HCT116 (cell line): ENCODE data around the gene M6PR. TPM values are rescaled to one million over a fixed set of nuclear protein-coding genes. Genes with fewer than 3 reads are reported as not detected.

ENCODE experiments used
- ATAC-seq: fragments of 200-7000 bp; cut with Tn5 transposase; 2 replicates; pipeline ENCODE4 v1.9.1; 2020; ENCODE audit warnings: mild to moderate bottlenecking, moderate library complexity
- BruUV-seq: library from RNA; stranded (reverse); fragments of 400-500 nt; replicated peaks from 2 replicates; lab custom pipeline; 2021; lab: Mats Ljungman, UMichigan
- CTCF ChIA-PET: fragments of 300-600 bp; sonication (Branson Sonifier 250); formaldehyde crosslinking; loops from one replicate; lab custom pipeline; 2021; ENCODE audit warnings: antibody characterized with exemption; lab: Charles Lee
- POLR2A ChIA-PET: fragments of 300-600, 350-600 bp; sonication (Branson Sonifier 250); formaldehyde crosslinking; loops from one replicate; lab custom pipeline; 2021; ENCODE audit warnings: antibody characterized with exemption; lab: Charles Lee
- RAD21 ChIA-PET, 2 experiments: fragments of 300-600 bp; sonication (Branson Sonifier 250); formaldehyde crosslinking; loops; one replicate each; lab custom pipeline; 2023; ENCODE audit warnings: low total read pairs in 2 of 2; ENCODE audit not compliant: uncharacterized antibody in 2 of 2, unreplicated experiment in 2 of 2, low non-redundant PET in 1 of 2; lab: Charles Lee
- DNase-seq: peaks from one replicate; pipeline ENCODE4 v3.0.0-alpha.2; 2010; ENCODE audit warnings: low read depth, low spot score
- H2AFZ ChIP-seq: fragments of 200-600 bp; shearing (Covaris generic), sonication (generic); 2 replicates; pipeline ENCODE4 v1.6.1; 2017; ENCODE audit warnings: low read depth, mixed run types, mixed read lengths, antibody characterized with exemption, low read length; ENCODE audit not compliant: poor library complexity, severe bottlenecking
- H3K27ac ChIP-seq: 2 replicates; pipeline ENCODE4 v1.5.1; 2012; ENCODE audit warnings: low read depth, low read length
- H3K27me3 ChIP-seq: fragments of 200-600 bp; sonication (generic); 2 replicates; pipeline ENCODE4 v1.6.1; 2016; ENCODE audit warnings: mixed run types, low read length, mixed read lengths; ENCODE audit not compliant: insufficient read depth
- H3K36me3 ChIP-seq, 2 experiments: fragments of 200-500 bp in 1 of 2; fragments of 200-600 bp in 1 of 2; sonication (Bioruptor generic) in 1 of 2; sonication (generic) in 1 of 2; 2 replicates each; pipeline versions ENCODE4 v1.5.1 to v1.6.1; 2014 to 2016; ENCODE audit warnings: low read length in 2 of 2, inconsistent platforms in 1 of 2, mixed read lengths in 1 of 2, mixed run types in 1 of 2; ENCODE audit not compliant: insufficient read depth in 2 of 2, control insufficient read depth in 1 of 2
- H3K4me1 ChIP-seq, 2 experiments: fragments of 200-600 bp in 1 of 2; sonication (generic) in 1 of 2; 2 replicates each; pipeline versions ENCODE4 v1.5.1 to v1.6.1; 2012 to 2017; ENCODE audit warnings: low read length in 2 of 2, inconsistent platforms in 1 of 2, mild to moderate bottlenecking in 1 of 2, mixed read lengths in 1 of 2, mixed run types in 1 of 2, moderate library complexity in 1 of 2; ENCODE audit not compliant: insufficient read depth in 2 of 2, control insufficient read depth in 1 of 2
- H3K4me2 ChIP-seq: fragments of 200-600 bp; sonication (generic); 2 replicates; pipeline ENCODE4 v1.6.1; 2017; ENCODE audit warnings: mixed run types, low read length, mixed read lengths
- H3K4me3 ChIP-seq, 2 experiments: fragments of 200-600 bp in 1 of 2; sonication (generic) in 1 of 2; replicated peaks in 1 of 2; 2 replicates each; pipeline ENCODE4 v1.5.1; 2011 to 2016; ENCODE audit warnings: low read length in 2 of 2, control low read depth in 1 of 2, low read depth in 1 of 2, mild to moderate bottlenecking in 1 of 2, mixed read lengths in 1 of 2, mixed run types in 1 of 2
- H3K79me2 ChIP-seq: fragments of 200-600 bp; sonication (generic); 2 replicates; pipeline ENCODE4 v1.6.1; 2017; ENCODE audit warnings: mild to moderate bottlenecking, mixed run types, low read length, moderate library complexity, mixed read lengths; ENCODE audit not compliant: insufficient read depth
- H3K9ac ChIP-seq: fragments of 200-600 bp; sonication (generic); 2 replicates; pipeline ENCODE4 v1.6.1; 2016; ENCODE audit warnings: low read length, mixed read lengths
- H3K9me2 ChIP-seq: fragments of 200-600 bp; sonication (generic), shearing (Covaris generic); 2 replicates; pipeline ENCODE4 v1.6.1; 2017; ENCODE audit warnings: mixed run types, mild to moderate bottlenecking, moderate library complexity; ENCODE audit not compliant: insufficient read depth
- H3K9me3 ChIP-seq, 2 experiments: fragments of 200-500 bp in 1 of 2; fragments of 200-600 bp in 1 of 2; sonication (Bioruptor generic) in 1 of 2; sonication (generic) in 1 of 2; 2 replicates each; pipeline ENCODE4 v1.6.1; 2014 to 2017; ENCODE audit warnings: low read length in 2 of 2, mixed read lengths in 2 of 2, inconsistent platforms in 1 of 2, low read depth in 1 of 2, mild to moderate bottlenecking in 1 of 2, mixed run types in 1 of 2, moderate library complexity in 1 of 2; ENCODE audit not compliant: control insufficient read depth in 1 of 2, insufficient read depth in 1 of 2
- H4K20me1 ChIP-seq: fragments of 200-600 bp; sonication (generic), shearing (Covaris generic); 2 replicates; pipeline ENCODE4 v1.6.1; 2017; ENCODE audit warnings: mixed run types, mild to moderate bottlenecking, moderate library complexity; ENCODE audit not compliant: insufficient read depth
- ATF3 ChIP-seq: IDR thresholded peaks from 2 replicates; pipeline ENCODE4 v1.6.1; 2012
- CBX3 ChIP-seq: IDR thresholded peaks from 2 replicates; pipeline ENCODE4 v1.6.1; 2012; ENCODE audit warnings: low read depth
- CEBPB ChIP-seq: IDR thresholded peaks from 2 replicates; pipeline ENCODE4 v1.6.1; 2012; ENCODE audit warnings: low read depth
- EGR1 ChIP-seq: IDR thresholded peaks from 2 replicates; pipeline ENCODE4 v1.6.1; 2012; ENCODE audit warnings: low read depth
- FOSL1 ChIP-seq: IDR thresholded peaks from 2 replicates; pipeline ENCODE4 v1.6.1; 2012; ENCODE audit warnings: low read depth
- MAX ChIP-seq: IDR thresholded peaks from 2 replicates; pipeline ENCODE4 v1.6.1; 2012
- SP1 ChIP-seq: IDR thresholded peaks from 2 replicates; pipeline ENCODE4 v1.6.1; 2012; ENCODE audit warnings: low read depth
- SRF ChIP-seq: IDR thresholded peaks from 2 replicates; pipeline ENCODE4 v1.6.1; 2012; ENCODE audit warnings: low read depth
- YY1 ChIP-seq: IDR thresholded peaks from 2 replicates; pipeline ENCODE4 v1.6.1; 2011; ENCODE audit warnings: low read length, low read depth, moderate library complexity, mild to moderate bottlenecking; ENCODE audit not compliant: insufficient replicate concordance; ENCODE audit errors: extremely low read depth
- ZBTB33 ChIP-seq: IDR thresholded peaks from 2 replicates; pipeline ENCODE4 v1.6.1; 2011; ENCODE audit warnings: mild to moderate bottlenecking, low read length, moderate library complexity; ENCODE audit not compliant: insufficient replicate concordance; ENCODE audit errors: extremely low read depth
- ZFX ChIP-seq: fragments of 450-650 bp; IDR thresholded peaks from 2 replicates; pipeline ENCODE4 v1.6.1; 2017
- ZNF274 ChIP-seq: fragments of 200-500 bp; sonication (Bioruptor generic); IDR thresholded peaks from 2 replicates; pipeline ENCODE4 v1.6.1; 2014; ENCODE audit warnings: mild to moderate bottlenecking, low read depth, low read length, inconsistent platforms
- intact Hi-C: fragments of 100-400 bp; cut with micrococcal nuclease; formaldehyde crosslinking; loops from 2 replicates; pipeline ENCODE4 v1.10.0; 2022
- total RNA-seq: library from RNA; stranded (reverse); gene quantifications from one replicate; pipeline ENCODE4 v1.2.1, GENCODE V29; 2021; ENCODE audit not compliant: unreplicated experiment

Gene M6PR
- total RNA-seq, 1 experiment from 2014 or later: 142 TPM

- TF ChIP-seq CEBPB (no peak), SP1 (peak; percentile 44; the same call in 1 of the 2 replicates), EGR1 (no peak), MAX (peak; percentile 94), ZFX (no peak), ZNF274 (no peak), CBX3 (peak; percentile 64; the same call in 1 of the 2 replicates), YY1 (no peak)
Observed at GRCh38 chr12:8949342-8950220, at the start of gene M6PR (continued).

GRCh38 chr12:8996682-8997405 lies 47.4 kb upstream of the M6PR start:
- intact Hi-C loops: no loop called here
- H4K20me1 ChIP-seq: no peaks in the 10 kb centered on the region
- no peaks in the 10 kb centered on the region for H3K79me2 ChIP-seq
- no TSS peak for BruUV-seq
- no peak for TF ChIP-seq SP1
- no peak for TF ChIP-seq FOSL1
- no peak for TF ChIP-seq ZNF274
- TF ChIP-seq SRF: no peak
- TF ChIP-seq ZBTB33: no peak
- TF ChIP-seq ATF3: no peak
- TF ChIP-seq ZFX: no peak
- TF ChIP-seq, all 23 proteins: peak for 0
- Histone ChIP-seq H3K4me2 (no peak overlapping the region), H3K9me3 (no peaks in the 10 kb centered on the region), H3K4me3 (no peak overlapping the region), H3K4me1 (0 out of 4 replicates have a peak, but pooled peaks cover 0 to 4% of the 10 kb centered on the region in 2 experiments), H3K9ac (no peak overlapping the region), H3K36me3 (no peaks in the 10 kb centered on the region), H3K9me2 (no peaks in the 10 kb centered on the region), H3K27ac (no peak overlapping the region), H3K27me3 (no peaks in the 10 kb centered on the region), H2AFZ (no peak overlapping the region)
- DNase-seq (no peak), ATAC-seq (no peak)
- ChIA-PET RAD21 (no interaction called here), POLR2A (no interaction called here), CTCF (interaction anchor here (0.5 kb wide), 1 partner anchor 340 kb away, joined by 4 read pairs; no protein-coding TSS in a partner anchor)
